Measurements from ENCODE around the gene SHE. TPM values are rescaled to one million over a fixed set of nuclear protein-coding genes. Genes with fewer than 3 reads are reported as not detected.

The SHE gene
- total and polyA plus RNA-seq, 2 of the 8 experiments (the other 6 are each of a cell fraction or from before 2014, with no cell fraction given): 0.44 to 0.45 TPM

DNA sequence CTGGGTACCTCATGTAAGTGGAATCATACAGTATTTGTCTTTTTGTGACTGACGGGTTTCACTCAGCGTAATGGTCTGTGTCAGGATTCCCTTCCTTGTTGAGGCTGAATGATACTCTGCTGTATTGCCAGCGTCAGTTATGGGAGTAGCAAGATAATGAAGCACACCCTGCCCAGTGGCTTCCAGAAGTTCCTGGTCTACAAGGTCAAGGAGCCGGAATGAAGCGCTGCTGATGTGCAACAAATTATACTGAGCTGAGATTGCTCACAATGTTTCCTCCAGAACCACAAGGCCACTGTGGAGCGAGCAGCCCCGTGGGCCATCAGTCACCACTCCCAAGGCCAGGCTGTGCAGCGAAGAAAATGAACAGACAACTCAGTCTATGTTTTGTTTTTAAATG lies 24.2 kb downstream of the SHE start:
- H4K5ac ChIP-seq (ENCODE audit: insufficient read length, low read depth, low read length): no peak overlapping the region
- H3K23me2 ChIP-seq (ENCODE audit: low read depth, low read length): no peaks in the 10 kb centered on the region
- no peak overlapping the region for H3K14ac ChIP-seq (ENCODE audit: insufficient read length)
- no peak overlapping the region; the same call in 1 of the 2 replicates for H2BK12ac ChIP-seq (ENCODE audit: low read depth, low read length)
- H2BK15ac ChIP-seq (ENCODE audit: low read length): no peak overlapping the region
- POLR2A ChIA-PET (ENCODE audit: partially characterized antibody): interaction anchor here (0.6 kb wide), 1 partner anchor 264 kb away, joined by 3 read pairs; no protein-coding TSS in a partner anchor
- DNase-seq (ENCODE audit: low read depth in 1 of 2, low spot score in 2 of 2) (no peak), FAIRE-seq (no peak)
- no peak overlapping the region for H4K91ac ChIP-seq (replicated peaks; ENCODE audit: insufficient read length, low read length)
- no peak overlapping the region for H2BK5ac ChIP-seq (ENCODE audit: low read depth, low read length)
- H3K27ac ChIP-seq (ENCODE audit: low read depth, low read length): no peak overlapping the region
- WGBS, 2 experiments (ENCODE audit: extremely low coverage in 1 of 2, insufficient coverage in 1 of 2, insufficient read length in 1 of 2, insufficient replicate concordance in 2 of 2, low coverage in 1 of 2, low lambda C conversion rate in 2 of 2, missing lambda C conversion rate in 1 of 2): 85% methylated on average over 8 of the region's 8 CpGs; no CpG with 5 or more reads in 1 of the 2 experiments
- no peak overlapping the region for H2AK5ac ChIP-seq (ENCODE audit: low read depth, low read length)
- no peaks in the 10 kb centered on the region for H3K27me3 ChIP-seq (replicated peaks in 1 of 4; ENCODE audit: control insufficient read depth in 3 of 4, extremely low read depth in 1 of 4, insufficient read depth in 3 of 4, low read length in 3 of 4)
- no peak overlapping the region for H2BK120ac ChIP-seq (replicated peaks; ENCODE audit: low read depth, low read length)
- no peak overlapping the region for H3K23ac ChIP-seq (ENCODE audit: insufficient read length)
- no peak overlapping the region for H4K8ac ChIP-seq (ENCODE audit: extremely low read depth, insufficient read depth, low read length)
- no peaks in the 10 kb centered on the region for H3K79me1 ChIP-seq (ENCODE audit: low read depth, low read length)
- H3K4ac ChIP-seq (replicated peaks; ENCODE audit: insufficient read length, low read depth, low read length): no peak overlapping the region
- no peaks in the 10 kb centered on the region for H4K20me1 ChIP-seq (replicated peaks in 1 of 2; ENCODE audit: control insufficient read depth in 1 of 2, insufficient read depth in 2 of 2, low read length in 2 of 2)
- no peaks in the 10 kb centered on the region for H3K79me2 ChIP-seq (ENCODE audit: control insufficient read depth in 1 of 2, insufficient read depth in 2 of 2, low read length in 2 of 2)
- H3K56ac ChIP-seq (replicated peaks; ENCODE audit: insufficient read length, low read depth, low read length): no peak overlapping the region
- no peak overlapping the region for H3K18ac ChIP-seq (ENCODE audit: extremely low read depth, low read length)
- H3K4me3 ChIP-seq (ENCODE audit: extremely low read depth in 1 of 4, insufficient read depth in 2 of 4, low read depth in 3 of 4, low read length in 4 of 4): no peak overlapping the region
- no peak overlapping the region for H2BK20ac ChIP-seq (ENCODE audit: low read length)
- H3K9ac ChIP-seq (replicated peaks in 1 of 4; ENCODE audit: extremely low read depth in 1 of 4, low read depth in 3 of 4, low read length in 3 of 4): no peak overlapping the region
- no peaks in the 10 kb centered on the region for H3K9me3 ChIP-seq (ENCODE audit: insufficient read depth in 2 of 2, low read depth in 1 of 2, low read length in 1 of 2)
- 0 out of 2 replicates have a peak overlapping the region, but pooled peaks have one; percentile 17 for H2AFZ ChIP-seq (ENCODE audit: low read length)
- no peak overlapping the region for H3K4me2 ChIP-seq (ENCODE audit: insufficient read depth in 1 of 2, low read depth in 2 of 2, low read length in 2 of 2)
- CTCF ChIA-PET (ENCODE audit: partially characterized antibody): interaction anchor here (7.5 kb wide), 1 partner anchor 69 kb away, joined by 117 read pairs; no protein-coding TSS in a partner anchor
- H3K4me1 ChIP-seq (replicated peaks in 1 of 4; ENCODE audit: control insufficient read depth in 3 of 4, insufficient read depth in 4 of 4, low read length in 3 of 4): no peaks in the 10 kb centered on the region; a peak in 1 of 7 replicates
- H3K36me3 ChIP-seq (ENCODE audit: control insufficient read depth in 2 of 4, insufficient read depth in 4 of 4, low read length in 3 of 4): no peaks in the 10 kb centered on the region
- TF ChIP-seq SAP30 (IDR thresholded peaks at IDR 0.05; ENCODE audit: insufficient read depth, insufficient replicate concordance, low read length) (no peak), POLR2A (IDR thresholded peaks at IDR 0.05; ENCODE audit: control extremely low read depth in 1 of 2, low read depth in 2 of 2, low read length in 2 of 2) (no peak)
- TF ChIP-seq, protein P1, sequence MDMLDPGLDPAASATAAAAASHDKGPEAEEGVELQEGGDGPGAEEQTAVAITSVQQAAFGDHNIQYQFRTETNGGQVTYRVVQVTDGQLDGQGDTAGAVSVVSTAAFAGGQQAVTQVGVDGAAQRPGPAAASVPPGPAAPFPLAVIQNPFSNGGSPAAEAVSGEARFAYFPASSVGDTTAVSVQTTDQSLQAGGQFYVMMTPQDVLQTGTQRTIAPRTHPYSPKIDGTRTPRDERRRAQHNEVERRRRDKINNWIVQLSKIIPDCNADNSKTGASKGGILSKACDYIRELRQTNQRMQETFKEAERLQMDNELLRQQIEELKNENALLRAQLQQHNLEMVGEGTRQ (IDR thresholded peaks at IDR 0.05; ENCODE audit: low read length): no peak

Data from H1 (cell line).